ENCODE results near the gene FAM237B. TPM values are rescaled to one million over a fixed set of nuclear protein-coding genes. Genes with fewer than 3 reads are reported as not detected.
A peak's percentile ranks its signal among the peaks of the same experiment; 100 is the strongest.
"Not testable (repeated sequence)": the region's sequence is repeated elsewhere in the genome, so short reads cannot be mapped to it uniquely, and the experiment has no call there.

The FAM237B gene
- total RNA-seq (not detected), polyA plus RNA-seq (not detected)

DNA sequence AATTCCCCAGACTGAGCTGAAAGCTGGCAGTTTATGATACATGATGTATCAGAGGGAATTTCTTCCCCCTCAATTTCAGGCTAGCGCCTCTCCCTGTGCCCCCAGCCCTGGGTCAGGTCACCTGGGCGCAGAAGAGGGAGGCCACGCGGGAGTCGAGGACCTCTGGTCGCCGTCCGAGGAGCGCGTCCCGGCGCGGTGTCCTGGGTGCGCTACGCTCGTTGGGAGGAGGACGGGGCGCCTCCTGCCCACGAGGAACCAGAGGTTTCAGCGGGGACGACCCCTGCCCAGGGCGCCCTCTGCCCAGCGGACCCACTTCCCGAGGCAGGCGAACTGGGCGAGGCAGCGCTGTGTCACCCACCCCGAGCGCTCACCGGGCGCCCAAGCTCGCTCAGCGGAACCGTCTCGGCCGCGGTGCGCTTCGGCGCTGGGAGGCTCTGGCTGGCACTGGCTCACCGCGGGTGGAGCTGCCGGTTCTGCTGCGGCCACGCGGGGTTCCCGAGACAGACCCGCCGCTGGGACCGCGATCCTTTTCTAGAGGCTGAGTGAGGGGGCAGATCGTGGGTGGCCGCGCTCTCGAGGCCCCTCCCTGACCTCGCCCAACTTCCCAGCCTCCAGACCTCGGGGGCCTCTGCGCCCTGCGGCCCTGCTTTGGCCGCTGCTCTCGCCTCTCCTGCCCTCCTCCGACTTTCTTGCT lies at the start of gene FAM237B:
Gene FAM237B, minus strand, starts transcription at position 504 of the 694 bp plus-strand sequence. CDS start 1,556 bp downstream, outside the sequence.
- peak within 1 kb of the TSS in 1 of 3 donors; percentile 66 for H3K27ac Mint-ChIP-seq

DNA sequence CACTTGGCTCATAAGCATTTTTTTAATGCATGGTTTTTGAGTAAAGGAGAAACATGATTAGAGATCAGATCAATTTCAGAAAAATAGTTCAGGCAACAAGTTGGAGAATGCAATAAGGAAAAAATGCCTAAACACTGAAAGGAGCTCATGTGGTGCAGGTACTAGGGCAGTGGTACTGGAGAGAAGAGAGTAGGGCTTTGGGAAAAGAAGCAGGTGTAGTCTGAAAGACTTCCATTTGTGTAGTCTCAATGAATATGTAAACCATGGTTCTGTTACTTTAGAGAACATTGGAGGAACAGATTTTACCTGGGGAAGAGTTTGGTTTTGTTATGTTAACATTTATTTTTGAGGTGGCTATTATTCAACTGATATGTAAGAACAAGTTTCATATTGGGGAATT lies 30.9 kb upstream of the FAM237B start:
- no peak for ATAC-seq (ENCODE audit: low read depth in 2 of 2)
- H3K36me3 ChIP-seq (ENCODE audit: control insufficient read depth, insufficient read depth, low read length) = peaks cover 49% of the 10 kb centered on the region
- Mint-ChIP-seq H3K4me3 (no peak overlapping the region), H3K36me3 (peaks cover 60% of the 10 kb centered on the region), H3K4me1 (peaks cover 31 to 59% (median 40%) of the 10 kb centered on the region in 4 donors), H3K27me3 (peaks cover 5% of the 10 kb centered on the region), H3K27ac (peak overlapping the region; percentile 23 to 42 (median 27)), H3K9me3 (peaks cover 0 to 7% (median 3%) of the 10 kb centered on the region in 7 donors)
- peaks cover 19% of the 10 kb centered on the region for H3K4me1 ChIP-seq (ENCODE audit: control insufficient read depth, insufficient read depth, low read length, poor library complexity, severe bottlenecking)
- peaks cover 5 to 10% of the 10 kb centered on the region in 2 experiments for H3K9me3 ChIP-seq (ENCODE audit: control insufficient read depth in 2 of 2, low read length in 2 of 2)
- H3K4me3 ChIP-seq (ENCODE audit: low read depth, low read length) = no peak overlapping the region
- no peaks in the 10 kb centered on the region for H3K27me3 ChIP-seq (ENCODE audit: control insufficient read depth, insufficient read depth, low read length)
- no peak overlapping the region for H3K27ac ChIP-seq (ENCODE audit: insufficient read depth, low read length, poor library complexity, severe bottlenecking)
- DNase-seq = no peak

More for the DNA sequence above, at the start of gene FAM237B:
- DNase-seq (no peak), ATAC-seq (ENCODE audit: low read depth in 2 of 2) (no peak)
- Histone ChIP-seq H3K27ac (ENCODE audit: insufficient read depth, low read length, poor library complexity, severe bottlenecking) (no peak within 1 kb of the TSS), H3K4me1 (ENCODE audit: control insufficient read depth, insufficient read depth, low read length, poor library complexity, severe bottlenecking) (peaks cover 5% of the 10 kb centered on the region), H3K9me3 (ENCODE audit: control insufficient read depth in 2 of 2, low read length in 2 of 2) (no peaks in the 10 kb centered on the region), H3K27me3 (ENCODE audit: control insufficient read depth, insufficient read depth, low read length) (peaks cover 36% of the 10 kb centered on the region), H3K4me3 (ENCODE audit: low read depth, low read length) (no peak within 1 kb of the TSS), H3K36me3 (ENCODE audit: control insufficient read depth, insufficient read depth, low read length) (no peaks in the 10 kb centered on the region)
- no peaks in the 10 kb centered on the region for H3K36me3 Mint-ChIP-seq
- H3K4me1 Mint-ChIP-seq = peaks cover 0 to 6% (median 3%) of the 10 kb centered on the region in 4 donors
- H3K9me3 Mint-ChIP-seq = no peaks in the 10 kb centered on the region
- H3K4me3 Mint-ChIP-seq = no peak within 1 kb of the TSS
- peaks cover 64% of the 10 kb centered on the region for H3K27me3 Mint-ChIP-seq

DNA sequence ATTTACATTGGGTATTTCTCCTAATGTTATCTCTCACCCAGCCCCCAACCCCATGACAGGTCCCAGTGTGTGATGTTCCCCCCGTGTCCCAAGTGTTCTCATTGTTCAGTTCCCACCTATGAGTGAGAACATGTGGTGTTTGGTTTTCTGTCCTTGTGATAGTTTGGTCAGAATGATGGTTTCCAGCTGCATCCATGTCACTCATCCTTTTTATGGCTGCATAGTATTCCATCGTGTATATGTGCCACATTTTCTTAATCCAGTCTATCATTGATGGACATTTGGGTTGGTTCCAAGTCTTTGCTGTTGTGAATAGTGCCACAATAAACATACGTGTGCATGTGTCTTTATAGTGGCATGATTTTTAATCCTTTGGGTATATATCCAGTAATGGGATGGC lies 28.9 kb upstream of the FAM237B start:
- not testable (repeated sequence) for H3K27ac ChIP-seq (ENCODE audit: insufficient read depth, low read length, poor library complexity, severe bottlenecking); ATAC-seq (ENCODE audit: low read depth in 2 of 2); H3K9me3 Mint-ChIP-seq; H3K4me3 ChIP-seq (ENCODE audit: low read depth, low read length); DNase-seq; H3K27me3 ChIP-seq (ENCODE audit: control insufficient read depth, insufficient read depth, low read length); H3K9me3 ChIP-seq (ENCODE audit: control insufficient read depth in 2 of 2, low read length in 2 of 2)
- Histone ChIP-seq H3K4me1 (ENCODE audit: control insufficient read depth, insufficient read depth, low read length, poor library complexity, severe bottlenecking) (peaks cover 32% of the 10 kb centered on the region), H3K36me3 (ENCODE audit: control insufficient read depth, insufficient read depth, low read length) (peaks cover 29% of the 10 kb centered on the region)
- Mint-ChIP-seq H3K4me1 (peaks cover 35 to 76% (median 52%) of the 10 kb centered on the region in 4 donors), H3K27me3 (peaks cover 11% of the 10 kb centered on the region), H3K4me3 (peak overlapping the region in 1 of 4 donors; percentile 61), H3K36me3 (peaks cover 45% of the 10 kb centered on the region), H3K27ac (peak overlapping the region in 1 of 3 donors; percentile 8)

DNA sequence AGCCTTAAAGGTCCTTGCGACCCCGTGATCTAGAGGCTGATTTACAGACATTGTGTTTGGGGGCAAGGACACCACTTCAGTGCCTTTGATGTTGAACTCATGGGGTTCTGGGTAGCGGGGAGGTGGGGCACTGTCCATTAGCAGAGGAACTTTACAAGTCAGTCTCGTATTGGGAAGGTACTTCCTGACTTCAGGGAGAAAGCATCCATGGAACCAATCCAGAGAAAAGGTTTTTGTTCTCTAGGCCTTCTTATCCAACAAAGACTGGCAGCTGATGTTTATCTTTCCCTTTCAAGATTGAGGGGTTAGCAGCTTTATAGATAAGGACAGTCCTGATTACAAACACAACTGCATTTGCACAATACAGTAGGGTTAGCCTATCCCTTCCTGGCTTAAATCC lies 28.2 kb upstream of the FAM237B start:
- Histone ChIP-seq H3K9me3 (ENCODE audit: control insufficient read depth in 2 of 2, low read length in 2 of 2) (no peaks in the 10 kb centered on the region), H3K27ac (ENCODE audit: insufficient read depth, low read length, poor library complexity, severe bottlenecking) (no peak overlapping the region), H3K4me1 (ENCODE audit: control insufficient read depth, insufficient read depth, low read length, poor library complexity, severe bottlenecking) (peaks cover 32% of the 10 kb centered on the region), H3K27me3 (ENCODE audit: control insufficient read depth, insufficient read depth, low read length) (no peaks in the 10 kb centered on the region), H3K4me3 (ENCODE audit: low read depth, low read length) (no peak overlapping the region), H3K36me3 (ENCODE audit: control insufficient read depth, insufficient read depth, low read length) (peaks cover 24% of the 10 kb centered on the region)
- H3K27me3 Mint-ChIP-seq = peaks cover 11% of the 10 kb centered on the region
- H3K4me3 Mint-ChIP-seq = peak overlapping the region in 3 of 4 donors; percentile 17 to 65 (median 47)
- ATAC-seq (ENCODE audit: low read depth in 2 of 2) (no peak), DNase-seq (no peak)
- peaks cover 43% of the 10 kb centered on the region for H3K36me3 Mint-ChIP-seq
- H3K27ac Mint-ChIP-seq = peak overlapping the region in 2 of 3 donors; percentile 81 to 99
- peaks cover 0 to 2% (median 0%) of the 10 kb centered on the region in 7 donors for H3K9me3 Mint-ChIP-seq
- H3K4me1 Mint-ChIP-seq = peaks cover 36 to 78% (median 54%) of the 10 kb centered on the region in 4 donors

DNA sequence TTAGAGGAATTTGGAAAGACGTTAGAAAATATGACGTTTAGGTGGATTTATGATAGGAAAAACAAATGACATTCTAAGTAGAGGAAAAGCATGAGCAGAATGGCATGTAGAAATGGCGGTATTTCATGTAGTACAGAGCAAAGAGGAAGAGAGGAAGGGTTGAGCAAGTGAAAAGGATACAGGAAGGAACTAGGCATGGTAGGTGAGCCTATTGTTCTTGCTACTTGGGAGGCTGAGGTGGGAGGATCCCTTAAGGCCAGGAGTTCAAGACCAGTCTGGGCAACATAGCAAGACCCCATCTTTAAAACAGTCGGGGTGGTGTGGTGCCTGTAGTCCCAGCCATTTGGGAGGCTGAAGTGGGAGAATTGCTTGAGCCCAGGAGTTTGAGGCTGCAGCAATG lies 26.7 kb upstream of the FAM237B start:
- Histone ChIP-seq H3K9me3 (ENCODE audit: control insufficient read depth in 2 of 2, low read length in 2 of 2) (no peaks in the 10 kb centered on the region), H3K27ac (ENCODE audit: insufficient read depth, low read length, poor library complexity, severe bottlenecking) (no peak overlapping the region), H3K4me3 (ENCODE audit: low read depth, low read length) (peak overlapping the region; percentile 99), H3K4me1 (ENCODE audit: control insufficient read depth, insufficient read depth, low read length, poor library complexity, severe bottlenecking) (peaks cover 32% of the 10 kb centered on the region), H3K36me3 (ENCODE audit: control insufficient read depth, insufficient read depth, low read length) (peaks cover 9% of the 10 kb centered on the region), H3K27me3 (ENCODE audit: control insufficient read depth, insufficient read depth, low read length) (no peaks in the 10 kb centered on the region)
- peaks cover 34% of the 10 kb centered on the region for H3K36me3 Mint-ChIP-seq
- H3K4me1 Mint-ChIP-seq = peaks cover 36 to 71% (median 51%) of the 10 kb centered on the region in 4 donors
- H3K9me3 Mint-ChIP-seq = peaks cover 0 to 2% (median 0%) of the 10 kb centered on the region in 7 donors
- no peak for ATAC-seq (ENCODE audit: low read depth in 2 of 2)
- peak overlapping the region; percentile 95 to 99 (median 98) for H3K4me3 Mint-ChIP-seq
- no peak for DNase-seq
- H3K27ac Mint-ChIP-seq = peak overlapping the region; percentile 97 to 100 (median 99)
- H3K27me3 Mint-ChIP-seq = peaks cover 11% of the 10 kb centered on the region

DNA sequence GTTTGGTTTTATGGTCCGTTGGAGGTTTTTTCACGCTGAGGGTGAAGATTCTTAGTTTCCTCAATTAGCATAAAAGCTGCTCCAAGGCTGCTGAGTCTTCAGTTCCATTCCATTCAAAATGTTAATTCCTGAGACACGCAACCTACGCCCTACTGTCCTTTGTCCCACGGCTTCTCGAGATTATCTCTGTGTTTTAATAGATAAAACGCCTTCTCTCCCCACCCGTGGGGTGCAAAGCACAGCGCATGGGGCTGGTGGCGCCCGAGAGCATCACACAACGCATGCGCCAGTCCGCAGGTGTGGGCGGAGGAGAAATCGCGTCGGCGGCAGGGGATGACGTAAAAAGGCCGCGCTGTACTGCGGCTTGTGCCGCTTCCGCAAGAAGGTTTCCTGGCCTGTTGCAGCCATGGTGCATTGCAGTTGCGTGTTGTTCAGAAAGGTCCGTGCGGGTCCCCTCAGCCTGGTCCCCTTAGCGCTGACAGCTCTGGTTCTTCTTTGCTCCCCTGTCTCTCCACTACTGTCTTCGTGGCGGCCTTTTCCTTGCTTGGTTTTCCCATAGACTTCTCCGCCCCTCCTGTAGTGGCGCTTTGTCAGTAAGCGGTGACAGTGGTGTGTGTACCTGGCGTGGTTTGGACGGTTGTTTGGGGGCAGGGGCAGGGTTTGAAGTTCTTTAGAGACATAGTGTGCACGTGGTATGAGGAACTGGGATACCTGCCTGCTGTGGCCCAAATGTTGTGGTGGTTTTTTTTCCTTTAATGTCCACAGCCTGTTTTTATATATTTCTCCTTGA lies 25.4 kb upstream of the FAM237B start, which contains the start of gene GTPBP10:
Gene GTPBP10, plus strand, starts transcription at position 381 of the 790 bp plus-strand sequence. Its CDS starts 26 bp downstream, at position 407.
- peaks cover 33 to 61% (median 42%) of the 10 kb centered on the region in 4 donors for H3K4me1 Mint-ChIP-seq
- peak within 1 kb of the TSS; percentile 99 for H3K4me3 ChIP-seq (ENCODE audit: low read depth, low read length)
- peaks cover 32% of the 10 kb centered on the region for H3K4me1 ChIP-seq (ENCODE audit: control insufficient read depth, insufficient read depth, low read length, poor library complexity, severe bottlenecking)
- no peaks in the 10 kb centered on the region for H3K9me3 ChIP-seq (ENCODE audit: control insufficient read depth in 2 of 2, low read length in 2 of 2)
- H3K27ac ChIP-seq (ENCODE audit: insufficient read depth, low read length, poor library complexity, severe bottlenecking) = peak within 1 kb of the TSS; percentile 93
- H3K36me3 ChIP-seq (ENCODE audit: control insufficient read depth, insufficient read depth, low read length) = peaks cover 3% of the 10 kb centered on the region
- H3K27ac Mint-ChIP-seq = peak within 1 kb of the TSS; percentile 97 to 100 (median 99)
- H3K36me3 Mint-ChIP-seq = peaks cover 24% of the 10 kb centered on the region
- H3K27me3 ChIP-seq (ENCODE audit: control insufficient read depth, insufficient read depth, low read length) = no peaks in the 10 kb centered on the region
- ATAC-seq (ENCODE audit: low read depth in 2 of 2) (peak; percentile 94 to 98), DNase-seq (peak; percentile 89 to 98 (median 95))
- H3K27me3 Mint-ChIP-seq = peaks cover 11% of the 10 kb centered on the region
- peak within 1 kb of the TSS; percentile 95 to 99 (median 98) for H3K4me3 Mint-ChIP-seq
- peaks cover 0 to 2% (median 0%) of the 10 kb centered on the region in 7 donors for H3K9me3 Mint-ChIP-seq

DNA sequence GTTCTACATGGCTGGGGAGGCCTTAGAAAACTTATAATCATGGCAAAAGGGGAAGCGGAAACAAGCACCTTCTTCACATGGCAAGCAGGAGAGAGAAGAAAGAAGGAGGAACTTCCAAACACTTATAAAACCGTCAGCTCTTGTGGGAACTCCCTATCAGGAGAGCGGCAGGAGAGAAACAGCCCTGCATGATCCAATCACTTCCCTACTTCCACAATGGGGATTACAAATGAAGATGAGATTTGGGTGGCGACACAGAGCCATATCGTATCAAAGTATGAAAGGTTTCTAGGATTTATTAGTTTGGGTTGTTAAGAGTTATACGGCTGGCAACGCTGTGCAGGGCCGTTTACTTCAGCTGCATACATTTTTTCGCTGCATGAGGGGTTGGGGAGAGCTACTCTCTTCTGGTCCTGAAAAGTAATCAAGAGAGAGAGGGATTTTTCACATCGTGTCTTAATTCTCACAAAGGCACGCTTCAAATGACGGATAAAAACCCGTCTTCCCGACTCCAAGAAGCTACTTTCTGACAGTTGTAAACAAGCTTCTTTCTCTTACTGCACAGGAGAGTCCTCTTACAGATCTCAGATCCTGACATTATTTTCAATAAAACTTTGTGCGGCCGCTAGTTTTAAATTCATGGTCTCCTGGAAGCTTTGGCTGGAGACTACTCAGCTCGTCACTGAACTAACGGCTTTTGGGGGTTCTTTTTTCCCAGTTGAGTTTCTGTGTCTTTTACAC lies 24.7 kb upstream of the FAM237B start:
- H3K36me3 Mint-ChIP-seq = peaks cover 22% of the 10 kb centered on the region
- ATAC-seq (ENCODE audit: low read depth in 2 of 2) (no peak), DNase-seq (peak in 1 of 3 donors; percentile 49)
- peaks cover 3% of the 10 kb centered on the region for H3K36me3 ChIP-seq (ENCODE audit: control insufficient read depth, insufficient read depth, low read length)
- H3K4me1 ChIP-seq (ENCODE audit: control insufficient read depth, insufficient read depth, low read length, poor library complexity, severe bottlenecking) = peaks cover 32% of the 10 kb centered on the region
- peaks cover 31 to 59% (median 40%) of the 10 kb centered on the region in 4 donors for H3K4me1 Mint-ChIP-seq
- H3K9me3 ChIP-seq (ENCODE audit: control insufficient read depth in 2 of 2, low read length in 2 of 2) = no peaks in the 10 kb centered on the region
- H3K27ac Mint-ChIP-seq = peak overlapping the region; percentile 97 to 100 (median 99)
- H3K4me3 ChIP-seq (ENCODE audit: low read depth, low read length) = peak overlapping the region; percentile 99
- peak overlapping the region; percentile 93 for H3K27ac ChIP-seq (ENCODE audit: insufficient read depth, low read length, poor library complexity, severe bottlenecking)
- no peaks in the 10 kb centered on the region for H3K27me3 ChIP-seq (ENCODE audit: control insufficient read depth, insufficient read depth, low read length)
- peak overlapping the region; percentile 95 to 99 (median 98) for H3K4me3 Mint-ChIP-seq
- peaks cover 11% of the 10 kb centered on the region for H3K27me3 Mint-ChIP-seq
- H3K9me3 Mint-ChIP-seq = peaks cover 0 to 2% (median 0%) of the 10 kb centered on the region in 7 donors
